Neural cell (in vitro differentiated cells): ENCODE results near the gene SRSF5. TPM values are rescaled to one million over a fixed set of nuclear protein-coding genes. Genes with fewer than 3 reads are reported as not detected.

Experiments used
- H2AFZ ChIP-seq: fragments of 200-600, 300-800 bp; sonication (generic), shearing (Covaris generic); 2 replicates; pipeline ENCODE4 v1.6.0; 2014; ENCODE audit warnings: low read depth, mild to moderate bottlenecking, antibody characterized with exemption, low read length, moderate library complexity
- H3F3A ChIP-seq: fragments of 200-600 bp; shearing (Covaris generic); 2 replicates; pipeline ENCODE4 v1.6.1; 2016; ENCODE audit warnings: mild to moderate bottlenecking, moderate library complexity, mixed read lengths, antibody characterized with exemption, low read length; ENCODE audit not compliant: insufficient read depth, poor library complexity, severe bottlenecking
- H3K27ac ChIP-seq: fragments of 200-600, 300-800 bp; sonication (generic), shearing (Covaris generic); 2 replicates; pipeline ENCODE4 v1.5.1; 2014; ENCODE audit warnings: mild to moderate bottlenecking, low read length, moderate library complexity
- H3K27me3 ChIP-seq: fragments of 300-800, 200-600 bp; sonication (generic), shearing (Covaris generic); 2 replicates; pipeline ENCODE4 v1.6.0; 2014; ENCODE audit warnings: mild to moderate bottlenecking, low read depth, low read length, moderate library complexity; ENCODE audit not compliant: insufficient read depth
- H3K36me3 ChIP-seq: fragments of 300-800, 200-600 bp; sonication (generic), shearing (Covaris generic); 2 replicates; pipeline ENCODE4 v1.5.1; 2014; ENCODE audit warnings: mild to moderate bottlenecking, antibody characterized with exemption, low read length, moderate library complexity; ENCODE audit not compliant: insufficient read depth
- H3K4me2 ChIP-seq: fragments of 300-800, 200-600 bp; sonication (generic), shearing (Covaris generic); 2 replicates; pipeline ENCODE4 v1.6.0; 2014; ENCODE audit warnings: mild to moderate bottlenecking, low read length
- H3K4me3 ChIP-seq: fragments of 300-800, 200-600 bp; sonication (generic), shearing (Covaris generic); 2 replicates; pipeline ENCODE4 v1.5.1; 2014; ENCODE audit warnings: mild to moderate bottlenecking, low read length, moderate library complexity
- H3K79me2 ChIP-seq: fragments of 200-600 bp; shearing (Covaris generic); replicated peaks from 2 replicates; pipeline ENCODE4 v1.6.0; 2014; ENCODE audit warnings: mild to moderate bottlenecking, low read length, moderate library complexity; ENCODE audit not compliant: insufficient read depth
- H3K9ac ChIP-seq: fragments of 300-800, 200-600 bp; sonication (generic), shearing (Covaris generic); 2 replicates; pipeline ENCODE4 v1.6.1; 2016; ENCODE audit warnings: mild to moderate bottlenecking, low read length, mixed read lengths
- H3K9me2 ChIP-seq: fragments of 200-600 bp; shearing (Covaris generic); 2 replicates; pipeline ENCODE4 v1.6.1; 2016; ENCODE audit warnings: mild to moderate bottlenecking, low read length, mixed read lengths; ENCODE audit not compliant: insufficient read depth
- H3K9me3 ChIP-seq: fragments of 200-600, 300-800 bp; sonication (generic), shearing (Covaris generic); 2 replicates; pipeline ENCODE4 v1.6.1; 2016; ENCODE audit warnings: mild to moderate bottlenecking, mixed run types, low read length, moderate library complexity, mixed read lengths
- H4K20me1 ChIP-seq: fragments of 200-600 bp; shearing (Covaris generic); 2 replicates; pipeline ENCODE4 v1.6.1; 2016; ENCODE audit warnings: mild to moderate bottlenecking, mixed run types; ENCODE audit not compliant: insufficient read depth
- CTCF ChIP-seq: fragments of 450-650 bp; IDR thresholded peaks from 2 replicates; pipeline ENCODE4 v1.5.1; 2014; ENCODE audit warnings: antibody characterized with exemption, mild to moderate bottlenecking, moderate library complexity; ENCODE audit not compliant: poor library complexity, severe bottlenecking
- EP300 ChIP-seq: fragments of 450-650 bp; conservative IDR thresholded peaks from 2 replicates; pipeline ENCODE4 v1.6.1; 2014; ENCODE audit warnings: antibody characterized with exemption, mild to moderate bottlenecking, moderate library complexity; ENCODE audit not compliant: poor library complexity, severe bottlenecking
- EZH2 ChIP-seq: fragments of 200-600, 300-800 bp; shearing (Covaris generic), sonication (generic); IDR thresholded peaks from 2 replicates; pipeline ENCODE4 v1.6.1; 2014; ENCODE audit warnings: antibody characterized with exemption, low read length, borderline replicate concordance, mild to moderate bottlenecking; ENCODE audit not compliant: insufficient read depth, poor library complexity, severe bottlenecking
- MXI1 ChIP-seq: fragments of 450-650 bp; conservative IDR thresholded peaks from 2 replicates; pipeline ENCODE4 v1.6.1; 2014; ENCODE audit warnings: antibody characterized with exemption, mild to moderate bottlenecking; ENCODE audit not compliant: poor library complexity, severe bottlenecking
- POLR2AphosphoS5 ChIP-seq: IDR thresholded peaks from 2 replicates; pipeline ENCODE4 v1.6.1; 2012
- RAD21 ChIP-seq: fragments of 450-650 bp; conservative IDR thresholded peaks from 2 replicates; pipeline ENCODE4 v1.6.1; 2014; ENCODE audit warnings: antibody characterized with exemption, mild to moderate bottlenecking, moderate library complexity
- REST ChIP-seq: IDR thresholded peaks from 2 replicates; pipeline ENCODE4 v1.6.1; 2012; ENCODE audit warnings: borderline replicate concordance
- SMC3 ChIP-seq: fragments of 450-650 bp; conservative IDR thresholded peaks from 2 replicates; pipeline ENCODE4 v1.6.1; 2014; ENCODE audit warnings: antibody characterized with exemption, mild to moderate bottlenecking, moderate library complexity; ENCODE audit not compliant: poor library complexity
- TAF1 ChIP-seq: IDR thresholded peaks from 2 replicates; pipeline ENCODE4 v1.6.1; 2012; ENCODE audit warnings: low read depth
- polyA plus RNA-seq: library from polyadenylated mRNA; depleted of rRNA; stranded (reverse); fragments of >200 nt; gene quantifications from 2 replicates; pipeline ENCODE4 v1.2.3, GENCODE V29; 2014

The SRSF5 gene
- polyA plus RNA-seq, 1 donor from 2014 or later = 1,017 TPM

GRCh38 chr14:69780092-69780491 is 13.2 kb downstream of the SRSF5 start:
- H3K27ac ChIP-seq = no peak overlapping the region
- H3K79me2 ChIP-seq = no peaks in the 10 kb centered on the region
- no peaks in the 10 kb centered on the region for H3K27me3 ChIP-seq
- no peak overlapping the region for H3K9ac ChIP-seq
- H3F3A ChIP-seq = no peaks in the 10 kb centered on the region
- no peaks in the 10 kb centered on the region for H4K20me1 ChIP-seq
- H3K4me3 ChIP-seq = no peak overlapping the region
- no peak for TF ChIP-seq MXI1
- TF ChIP-seq TAF1 = no peak
- no peak for TF ChIP-seq REST
- TF ChIP-seq EP300 = no peak
- no peak for TF ChIP-seq POLR2AphosphoS5
- no peak for TF ChIP-seq SMC3
- TF ChIP-seq RAD21 = no peak
- TF ChIP-seq EZH2 = no peak
- TF ChIP-seq CTCF = no peak
- no peaks in the 10 kb centered on the region for H3K9me2 ChIP-seq
- H3K9me3 ChIP-seq = no peaks in the 10 kb centered on the region
- H3K4me2 ChIP-seq = no peak overlapping the region
- peaks cover 10% of the 10 kb centered on the region for H3K36me3 ChIP-seq
- no peak overlapping the region for H2AFZ ChIP-seq

GRCh38 chr14:69780952-69781351 is 14.0 kb downstream of the SRSF5 start:
- H3K9ac ChIP-seq = no peak overlapping the region
- H3K36me3 ChIP-seq = peaks cover 5% of the 10 kb centered on the region

More at GRCh38 chr14:69780952-69781351, 14.0 kb downstream of the SRSF5 start:
- H3K4me3 ChIP-seq = no peak overlapping the region
- no peaks in the 10 kb centered on the region for H4K20me1 ChIP-seq
- no peak overlapping the region for H3K27ac ChIP-seq
- H2AFZ ChIP-seq = no peak overlapping the region
- H3K79me2 ChIP-seq = no peaks in the 10 kb centered on the region
- no peaks in the 10 kb centered on the region for H3K9me2 ChIP-seq
- H3K4me2 ChIP-seq = no peak overlapping the region
- no peaks in the 10 kb centered on the region for H3K27me3 ChIP-seq
- H3F3A ChIP-seq = no peaks in the 10 kb centered on the region
- TF ChIP-seq MXI1 = no peak
- TF ChIP-seq CTCF = no peak
- no peak for TF ChIP-seq TAF1
- TF ChIP-seq EP300 = no peak
- TF ChIP-seq EZH2 = no peak
- no peak for TF ChIP-seq RAD21
- TF ChIP-seq REST = no peak
- no peak for TF ChIP-seq POLR2AphosphoS5
- no peak for TF ChIP-seq SMC3
- H3K9me3 ChIP-seq = no peaks in the 10 kb centered on the region
